Fibroblast of pulmonary artery (primary cell): ENCODE results near the gene RALGAPA2.

Source experiments
- DNase-seq: peaks from one replicate; pipeline ENCODE4 v3.0.0-alpha.2; 2010; ENCODE audit warnings: low read depth
- H3K4me3 ChIP-seq: replicated peaks from 2 replicates; pipeline ENCODE4 v1.5.1; 2011; ENCODE audit warnings: low read depth, mild to moderate bottlenecking, control low read depth, low read length, moderate library complexity
- CTCF ChIP-seq: IDR thresholded peaks from 2 replicates; pipeline ENCODE4 v1.5.1; 2011; ENCODE audit warnings: mild to moderate bottlenecking, control low read depth, low read length, inconsistent platforms; ENCODE audit errors: missing control alignments

RALGAPA2 gene

GRCh38 chr20:20462185-20462584 is 250.3 kb downstream of the RALGAPA2 start:
- TF ChIP-seq CTCF, result no peak
- DNase-seq, result no peak
- no peak overlapping the region for H3K4me3 ChIP-seq

GRCh38 chr20:20461551-20461950 is 250.9 kb downstream of the RALGAPA2 start:
- TF ChIP-seq CTCF, result no peak
- no peak for DNase-seq
- H3K4me3 ChIP-seq, result no peak overlapping the region

DNA sequence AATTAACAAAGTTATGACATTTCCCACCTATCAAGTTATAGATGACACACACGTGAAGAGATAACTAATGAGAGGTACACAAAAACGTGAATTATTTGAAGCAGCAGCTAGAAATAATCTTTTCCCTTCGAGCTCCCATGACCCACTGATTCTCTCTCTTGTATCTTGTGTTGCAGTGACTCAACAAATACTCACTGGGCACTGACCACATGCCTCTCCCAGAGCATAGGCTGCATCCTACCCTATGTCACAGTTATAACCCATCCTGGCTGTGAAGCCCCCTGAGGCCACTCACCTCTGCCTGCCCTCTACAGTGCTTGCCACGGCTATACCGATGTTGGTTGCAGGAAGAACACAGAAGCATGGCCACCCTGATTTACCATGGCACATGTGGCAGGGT is 252.7 kb downstream of the RALGAPA2 start:
- no peak overlapping the region for H3K4me3 ChIP-seq
- no peak for DNase-seq
- no peak for TF ChIP-seq CTCF

DNA sequence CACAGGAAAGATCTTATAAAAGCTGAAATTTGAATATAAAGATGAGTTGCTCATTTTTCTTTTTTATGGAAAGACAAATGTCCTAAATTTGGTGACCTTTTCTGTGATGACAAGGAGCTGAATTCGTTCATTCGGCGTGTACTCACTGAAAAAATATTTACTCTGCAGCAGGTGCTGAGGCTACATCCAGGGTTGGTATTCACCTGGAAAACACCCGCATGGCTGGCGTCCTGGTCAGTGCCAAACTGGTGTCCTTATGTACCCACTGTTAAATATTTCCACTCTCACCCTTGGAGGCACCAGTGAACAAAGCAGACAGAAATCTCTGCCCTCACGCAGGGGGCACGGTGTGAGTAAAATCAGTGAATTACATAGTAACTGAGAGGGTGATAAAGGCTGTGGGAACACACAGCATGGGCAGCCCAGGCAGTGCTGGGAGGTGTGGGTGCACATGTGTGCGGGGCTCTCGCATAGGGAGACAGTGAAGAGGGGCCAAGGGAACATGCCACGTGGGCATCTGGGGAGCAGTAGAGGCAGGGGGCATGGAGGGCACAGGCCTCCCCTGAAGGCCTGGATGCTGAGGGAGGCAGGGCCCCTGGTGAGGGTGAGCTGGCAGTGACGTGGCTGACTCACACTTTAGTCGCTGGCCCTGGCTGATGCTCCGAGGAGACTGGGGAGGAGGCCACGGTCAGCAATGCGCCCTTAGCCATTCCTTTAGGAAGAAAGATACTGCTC is 254.9 kb downstream of the RALGAPA2 start:
- peak; percentile 11 for DNase-seq
- no peak for TF ChIP-seq CTCF
- no peak overlapping the region for H3K4me3 ChIP-seq

GRCh38 chr20:20456741-20457140 is 255.7 kb downstream of the RALGAPA2 start:
- peak; percentile 14 for DNase-seq
- no peak for TF ChIP-seq CTCF
- no peak overlapping the region for H3K4me3 ChIP-seq

- no peak for TF ChIP-seq CTCF
- DNase-seq, result no peak
- no peak overlapping the region for H3K4me3 ChIP-seq
Observed at GRCh38 chr20:20455926-20456325, 256.5 kb downstream of the RALGAPA2 start.
